ENCODE measurements around the gene ACADM. TPM values are rescaled to one million over a fixed set of nuclear protein-coding genes. Genes with fewer than 3 reads are reported as not detected.
"Not testable (repeated sequence)": the region's sequence is repeated elsewhere in the genome, so short reads cannot be mapped to it uniquely, and the experiment has no call there.

ACADM gene
- 10 to 100 TPM; 45.9 to 71.5 (median 60.5) TPM for total RNA-seq

- TF ChIP-seq CTCF (IDR thresholded peaks at IDR 0.05) = no peak
- peak in 3 of 4 donors; percentile 22 to 89 (median 68) for TF ChIP-seq POLR2A (IDR thresholded peaks at IDR 0.05)
- H3K4me1 ChIP-seq = peaks cover 7 to 49% (median 17%) of the 10 kb centered on the region in 3 donors
- H3K36me3 ChIP-seq = no peaks in the 10 kb centered on the region
- no peaks in the 10 kb centered on the region for H3K9me3 ChIP-seq
- peak within 1 kb of the TSS; percentile 65 to 86 (median 80) for H3K4me3 ChIP-seq
- peak; percentile 58 for DNase-seq
- intact Hi-C loops (cut with DNase I) = no loop called here
- peak within 1 kb of the TSS; percentile 87 to 97 (median 94) for H3K27ac ChIP-seq
- H3K27me3 ChIP-seq = no peaks in the 10 kb centered on the region
- WGBS, 2 donors = 0 to 1% methylated on average over 11 to 16 of the region's 48 CpGs
These were observed at the start of gene ACADM for GRCh38 chr1:75724472-75725022. TSS of gene ACADM (plus strand) at chr1:75724709. CDS start at chr1:75724788, 79 bp downstream.

- H3K9me3 ChIP-seq = no peaks in the 10 kb centered on the region
- intact Hi-C loops (cut with DNase I) = no loop called here
- H3K4me3 ChIP-seq = no peak overlapping the region
- no peaks in the 10 kb centered on the region for H3K36me3 ChIP-seq
- no peaks in the 10 kb centered on the region for H3K4me1 ChIP-seq
- TF ChIP-seq CTCF (IDR thresholded peaks at IDR 0.05) = no peak
- no peak for TF ChIP-seq POLR2A (IDR thresholded peaks at IDR 0.05)
- no peak for DNase-seq
- no peak overlapping the region for H3K27ac ChIP-seq
- WGBS, 2 donors = 82 to 84% methylated on average over 5 of the region's 5 CpGs
- no peaks in the 10 kb centered on the region for H3K27me3 ChIP-seq
These were observed 47.1 kb upstream of the ACADM start for GRCh38 chr1:75677443-75677842.

- H3K27ac ChIP-seq; intact Hi-C loops (cut with DNase I); DNase-seq; H3K27me3 ChIP-seq; H3K4me3 ChIP-seq; H3K4me1 ChIP-seq; H3K36me3 ChIP-seq; H3K9me3 ChIP-seq: not testable (repeated sequence)
- WGBS, 2 donors = 40 to 80% methylated on average over 1 to 9 of the region's 10 CpGs
These were observed 46.5 kb upstream of the ACADM start for GRCh38 chr1:75677964-75678363.

- no peaks in the 10 kb centered on the region for H3K9me3 ChIP-seq
- intact Hi-C loops (cut with DNase I) = no loop called here
- TF ChIP-seq CTCF (IDR thresholded peaks at IDR 0.05) (no peak), POLR2A (IDR thresholded peaks at IDR 0.05) (no peak)
- H3K36me3 ChIP-seq = no peaks in the 10 kb centered on the region
- H3K27ac ChIP-seq = no peak overlapping the region
- no peaks in the 10 kb centered on the region for H3K4me1 ChIP-seq
- DNase-seq = no peak
- H3K4me3 ChIP-seq = no peak overlapping the region
- no peaks in the 10 kb centered on the region for H3K27me3 ChIP-seq
These were observed 34.0 kb upstream of the ACADM start for GRCh38 chr1:75690547-75690946.

- no peaks in the 10 kb centered on the region for H3K27me3 ChIP-seq
- no peak overlapping the region for H3K27ac ChIP-seq
- whole genome bisulfite sequencing, 2 donors = 44 to 54% methylated on average over 3 of the region's 3 CpGs
- no peak overlapping the region for H3K4me3 ChIP-seq
- DNase-seq = no peak
- no peaks in the 10 kb centered on the region for H3K36me3 ChIP-seq
- no peaks in the 10 kb centered on the region for H3K9me3 ChIP-seq
- intact Hi-C loops (cut with DNase I) = no loop called here
- H3K4me1 ChIP-seq = no peaks in the 10 kb centered on the region
- TF ChIP-seq CTCF (IDR thresholded peaks at IDR 0.05) (no peak), POLR2A (IDR thresholded peaks at IDR 0.05) (no peak)
These were observed 31.0 kb upstream of the ACADM start for GRCh38 chr1:75693551-75693950.

- Histone ChIP-seq H3K27me3 (no peaks in the 10 kb centered on the region), H3K4me3 (no peak overlapping the region), H3K36me3 (no peaks in the 10 kb centered on the region), H3K4me1 (no peaks in the 10 kb centered on the region), H3K9me3 (no peaks in the 10 kb centered on the region), H3K27ac (no peak overlapping the region)
- DNase-seq = no peak
- intact Hi-C loops (cut with DNase I) = no loop called here
- TF ChIP-seq POLR2A (IDR thresholded peaks at IDR 0.05) (no peak), CTCF (IDR thresholded peaks at IDR 0.05) (no peak)
- 63 to 69% methylated on average over 3 of the region's 3 CpGs for WGBS, 2 donors
These were observed 28.5 kb upstream of the ACADM start for GRCh38 chr1:75696000-75696399.

Measured in esophagus squamous epithelium (tissue), 5 donors.